Suprapubic skin (tissue), 3 donors: ENCODE results near the gene ATP1A4.

ENCODE experiments used
- POLR2A ChIP-seq, 2 donors: fragments of 450-650 bp; IDR thresholded peaks; one replicate each; pipeline ENCODE4 v1.6.1; 2017; ENCODE audit warnings: antibody characterized with exemption in 2 of 2, mild to moderate bottlenecking in 2 of 2, moderate library complexity in 2 of 2
- TF ChIP-seq, protein P1 (sequence below), 2 donors: fragments of 200-600 bp in 1 of 2; fragments of 450-650 bp in 1 of 2; sonication (generic) in 1 of 2; IDR thresholded peaks; one replicate each; pipeline ENCODE4 v1.5.1; 2016 to 2019; ENCODE audit warnings: antibody characterized with exemption in 2 of 2, mild to moderate bottlenecking in 1 of 2, moderate library complexity in 1 of 2

DNA sequence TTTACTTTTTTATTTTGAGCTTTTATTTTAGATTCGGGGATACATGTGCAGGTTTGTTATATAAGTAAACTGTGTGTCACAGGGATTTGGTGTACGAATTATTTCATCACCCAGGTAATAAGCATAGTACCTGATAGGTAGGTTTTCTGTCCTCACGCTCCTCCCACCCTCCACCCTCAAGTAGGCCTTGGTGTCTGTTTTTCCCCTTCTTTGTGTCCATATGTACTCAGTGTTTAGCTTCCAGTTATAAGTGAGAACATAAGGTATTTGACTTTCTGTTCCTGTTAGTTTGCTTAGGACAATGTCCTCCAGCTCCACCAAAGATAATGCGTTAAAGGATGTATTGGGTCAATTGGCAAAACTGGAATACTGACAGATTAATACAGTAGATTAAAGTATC is 5.8 kb downstream of the ATP1A4 start:
- TF ChIP-seq, protein P1, sequence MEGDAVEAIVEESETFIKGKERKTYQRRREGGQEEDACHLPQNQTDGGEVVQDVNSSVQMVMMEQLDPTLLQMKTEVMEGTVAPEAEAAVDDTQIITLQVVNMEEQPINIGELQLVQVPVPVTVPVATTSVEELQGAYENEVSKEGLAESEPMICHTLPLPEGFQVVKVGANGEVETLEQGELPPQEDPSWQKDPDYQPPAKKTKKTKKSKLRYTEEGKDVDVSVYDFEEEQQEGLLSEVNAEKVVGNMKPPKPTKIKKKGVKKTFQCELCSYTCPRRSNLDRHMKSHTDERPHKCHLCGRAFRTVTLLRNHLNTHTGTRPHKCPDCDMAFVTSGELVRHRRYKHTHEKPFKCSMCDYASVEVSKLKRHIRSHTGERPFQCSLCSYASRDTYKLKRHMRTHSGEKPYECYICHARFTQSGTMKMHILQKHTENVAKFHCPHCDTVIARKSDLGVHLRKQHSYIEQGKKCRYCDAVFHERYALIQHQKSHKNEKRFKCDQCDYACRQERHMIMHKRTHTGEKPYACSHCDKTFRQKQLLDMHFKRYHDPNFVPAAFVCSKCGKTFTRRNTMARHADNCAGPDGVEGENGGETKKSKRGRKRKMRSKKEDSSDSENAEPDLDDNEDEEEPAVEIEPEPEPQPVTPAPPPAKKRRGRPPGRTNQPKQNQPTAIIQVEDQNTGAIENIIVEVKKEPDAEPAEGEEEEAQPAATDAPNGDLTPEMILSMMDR (IDR thresholded peaks at IDR 0.05) = no peak
- no peak for TF ChIP-seq POLR2A (IDR thresholded peaks at IDR 0.05)
